Activated CD4-positive, CD25-positive, alpha-beta regulatory T cell treated with anti-CD3 and anti-CD28 coated beads, Interleukin-2, amount 50 U/mL, for 16 hours (primary cell): ENCODE results near the gene BNIP2.
"Not testable (repeated sequence)": the region's sequence is repeated elsewhere in the genome, so short reads cannot be mapped to it uniquely, and the experiment has no call there.

ENCODE experiments used
- DNase-seq: peaks from one replicate; pipeline ENCODE4 v3.0.0-alpha.2; 2020; ENCODE audit warnings: low read depth, low spot score

BNIP2 gene

GRCh38 chr15:59688423-59688781, 718 bp downstream of the BNIP2 start:
- no peak for DNase-seq

DNA sequence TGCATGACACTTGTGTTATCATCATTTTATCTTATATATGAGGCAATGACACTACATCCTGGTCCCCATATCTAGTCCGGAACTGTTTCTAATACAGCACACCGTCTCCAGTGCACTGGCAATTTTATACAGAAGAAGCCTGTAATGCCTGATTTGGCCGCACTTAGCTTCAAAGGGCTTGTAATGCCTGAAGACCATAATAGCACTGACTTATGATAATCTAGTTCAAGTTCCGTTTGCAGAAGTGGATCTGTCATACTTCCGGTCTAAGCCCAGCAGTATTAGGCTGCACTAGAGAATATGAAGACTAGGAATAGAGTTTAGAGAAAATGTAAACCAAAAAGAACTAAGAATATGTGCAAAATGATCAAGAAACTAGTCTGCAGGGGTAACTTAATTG, 1.3 kb downstream of the BNIP2 start:
- no peak for DNase-seq

- no peak for DNase-seq
These were observed 2.7 kb downstream of the BNIP2 start for GRCh38 chr15:59686389-59686788.

- DNase-seq, result no peak
These were observed 3.3 kb downstream of the BNIP2 start for GRCh38 chr15:59685737-59686297.

GRCh38 chr15:59680870-59681269, 8.2 kb downstream of the BNIP2 start:
- no peak for DNase-seq

- no peak for DNase-seq
These were observed 8.8 kb downstream of the BNIP2 start for GRCh38 chr15:59680346-59680745.

DNA sequence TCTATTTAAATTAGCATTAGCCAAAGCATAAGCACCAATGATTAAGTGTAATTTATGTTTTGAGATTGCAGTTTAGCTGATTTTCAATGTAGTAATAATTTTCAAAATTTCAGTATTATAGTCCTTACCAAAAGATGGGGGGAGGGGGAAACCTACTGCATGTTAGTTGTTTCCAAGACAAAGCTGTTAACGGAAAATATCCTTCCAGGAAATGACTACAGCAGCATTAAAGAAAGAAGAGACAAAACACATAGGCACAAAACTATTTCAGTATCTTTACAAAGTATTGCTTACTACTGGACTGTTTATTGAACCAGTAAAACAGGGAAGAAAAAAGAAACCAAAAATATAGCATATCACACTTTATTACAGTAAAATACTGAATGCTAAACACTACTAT, 10.5 kb downstream of the BNIP2 start:
- DNase-seq, result no peak

GRCh38 chr15:59678172-59678571, 10.9 kb downstream of the BNIP2 start:
- no peak for DNase-seq

DNA sequence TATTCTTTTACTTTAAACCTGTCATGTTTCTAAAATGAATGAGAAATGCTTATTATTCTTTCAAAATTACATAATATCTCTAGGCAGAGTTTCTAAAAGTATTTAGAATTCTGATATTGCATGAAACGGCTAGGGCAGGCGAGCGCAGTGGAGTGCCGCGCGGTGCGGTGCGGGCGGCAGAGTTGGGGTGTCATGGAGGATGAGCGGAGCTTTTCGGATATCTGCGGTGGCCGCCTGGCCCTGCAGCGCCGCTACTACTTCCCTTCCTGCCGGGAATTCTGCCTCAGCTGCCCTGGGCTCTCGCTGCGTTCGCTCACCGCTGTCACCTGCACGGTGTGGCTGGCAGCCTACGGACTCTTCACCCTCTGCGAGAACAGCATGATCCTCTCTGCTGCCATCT, 12.6 kb downstream of the BNIP2 start:
- no peak for DNase-seq

GRCh38 chr15:59674361-59674877, 14.7 kb downstream of the BNIP2 start:
- no peak for DNase-seq

DNA sequence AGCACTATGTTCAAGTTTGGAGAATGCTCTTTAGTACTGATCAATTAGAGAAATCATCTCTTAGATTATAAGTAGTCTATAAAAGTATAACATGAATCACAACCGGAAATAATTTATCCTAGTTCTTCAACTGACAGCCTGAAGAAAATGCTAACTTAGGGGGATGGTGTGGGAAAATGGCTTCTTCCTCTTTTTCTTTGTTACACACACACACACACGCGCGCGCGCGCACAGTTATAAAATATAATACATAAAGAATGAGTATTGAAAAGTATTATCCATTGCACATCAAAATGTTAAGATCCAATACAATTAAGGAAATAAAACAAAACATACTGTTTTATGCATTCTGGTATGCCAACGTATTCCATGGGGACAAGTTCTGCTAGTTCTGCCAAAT, 20.6 kb downstream of the BNIP2 start:
- DNase-seq, result no peak

DNA sequence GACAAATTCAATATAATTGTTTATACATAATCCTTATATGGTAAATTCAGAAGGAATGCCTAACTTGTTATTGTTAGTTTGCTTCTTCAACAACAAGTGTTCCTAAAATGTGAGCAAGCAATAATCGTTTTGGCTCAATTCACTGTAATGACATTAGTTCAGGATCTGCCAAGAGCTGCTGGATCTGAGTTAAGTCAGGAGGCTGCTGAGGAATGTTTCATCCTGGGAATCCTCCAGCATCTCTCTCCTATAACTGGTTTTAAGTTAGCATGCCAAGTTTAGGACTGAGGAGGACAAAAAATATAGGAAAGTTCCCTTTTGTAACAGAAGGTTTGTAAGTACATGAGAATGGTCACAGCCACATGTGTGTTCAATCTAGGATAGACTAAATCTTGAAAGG, 26.9 kb downstream of the BNIP2 start:
- DNase-seq, result no peak

GRCh38 chr15:59659366-59659765, 29.8 kb downstream of the BNIP2 start:
- DNase-seq, result no peak

DNA sequence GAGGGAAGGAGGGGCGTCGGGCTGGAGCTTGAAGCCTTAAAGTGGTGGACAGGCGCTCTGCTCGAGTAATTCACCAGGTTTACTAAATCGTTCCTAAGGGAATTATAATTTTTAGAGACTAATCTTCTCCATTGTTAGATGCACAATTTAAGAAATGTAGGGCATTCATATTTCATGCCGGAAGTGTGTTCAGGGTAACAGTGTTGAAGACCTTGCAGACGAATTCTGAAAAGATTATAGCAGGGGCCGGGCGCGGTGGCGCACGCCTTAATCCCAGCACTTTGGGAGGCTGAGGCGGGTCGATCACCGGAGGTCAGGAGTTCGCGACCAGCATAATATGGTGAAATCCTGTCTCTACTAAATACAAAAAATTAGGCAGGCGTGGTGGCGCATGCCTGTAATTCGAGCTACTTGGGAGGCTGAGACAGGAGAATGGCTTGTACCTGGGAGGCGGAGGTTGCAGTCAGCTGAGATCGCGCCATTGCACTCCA, 31.4 kb downstream of the BNIP2 start:
- DNase-seq, result no peak

- DNase-seq, result peak; percentile 87
These were observed 32.1 kb downstream of the BNIP2 start, which contains the start of gene GTF2A2 for GRCh38 chr15:59656897-59657634. TSS of gene GTF2A2 (minus strand) at chr15:59657515. CDS start at chr15:59652277, 5,238 bp downstream.

GRCh38 chr15:59654046-59654445, 35.1 kb downstream of the BNIP2 start:
- DNase-seq, result no peak

GRCh38 chr15:59649603-59650002, 39.5 kb downstream of the BNIP2 start:
- DNase-seq, result no peak

GRCh38 chr15:59647085-59647484, 42.0 kb downstream of the BNIP2 start:
- DNase-seq, result no peak

GRCh38 chr15:59646277-59646676, 42.8 kb downstream of the BNIP2 start:
- DNase-seq, result no peak

GRCh38 chr15:59645812-59646211, 43.3 kb downstream of the BNIP2 start:
- DNase-seq, result not testable (repeated sequence)

- no peak for DNase-seq
These were observed 44.4 kb downstream of the BNIP2 start for GRCh38 chr15:59644756-59645155.

- DNase-seq, result no peak
These were observed 46.8 kb downstream of the BNIP2 start for GRCh38 chr15:59642351-59642750.

DNA sequence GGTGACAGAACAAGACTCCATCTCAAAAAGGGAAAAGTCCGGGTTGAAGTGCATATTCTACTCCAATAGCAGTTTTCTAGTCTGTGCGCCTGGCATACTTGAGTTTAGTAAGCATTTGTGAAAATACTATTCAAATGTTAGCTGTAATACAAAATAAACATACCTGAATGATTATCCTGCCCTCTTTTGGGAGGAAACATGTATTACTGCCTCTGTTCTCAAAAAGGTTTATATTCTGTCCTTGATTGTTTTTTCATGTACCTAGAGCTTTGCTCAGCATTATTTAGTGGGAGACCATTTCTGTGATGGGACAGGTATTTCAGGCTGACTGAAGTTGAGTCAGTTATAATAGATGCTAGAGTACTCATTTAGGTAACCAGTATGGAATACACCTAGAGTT, 51.6 kb downstream of the BNIP2 start:
- not testable (repeated sequence) for DNase-seq
